Measurements from ENCODE around the gene TUB. TPM values are rescaled to one million over a fixed set of nuclear protein-coding genes. Genes with fewer than 3 reads are reported as not detected.

The TUB gene
- total and polyA plus RNA-seq, 2 donors from 2014 or later: 5.9 to 6.8 TPM

DNA sequence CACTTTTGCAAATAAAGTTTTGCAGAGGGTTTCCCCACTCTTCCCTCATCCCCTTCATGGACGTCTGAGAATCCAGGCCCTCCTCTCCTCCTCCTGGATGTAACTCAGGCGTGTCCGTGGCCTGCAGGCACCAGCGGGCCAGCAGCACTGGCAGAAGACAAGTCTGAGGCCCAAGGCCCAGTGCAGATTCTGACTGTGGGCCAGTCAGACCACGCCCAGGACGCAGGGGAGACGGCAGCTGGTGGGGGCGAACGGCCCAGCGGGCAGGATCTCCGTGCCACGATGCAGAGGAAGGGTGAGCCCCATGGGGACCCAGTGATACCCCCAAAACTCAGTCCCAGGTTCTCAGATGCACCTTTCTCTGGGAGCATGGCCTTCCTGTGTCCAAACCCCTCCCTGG is 14.4 kb downstream of the TUB start:
- H3K27ac ChIP-seq (ENCODE audit: low read depth in 2 of 2, low read length in 2 of 2): no peak overlapping the region
- TF ChIP-seq, protein P1, sequence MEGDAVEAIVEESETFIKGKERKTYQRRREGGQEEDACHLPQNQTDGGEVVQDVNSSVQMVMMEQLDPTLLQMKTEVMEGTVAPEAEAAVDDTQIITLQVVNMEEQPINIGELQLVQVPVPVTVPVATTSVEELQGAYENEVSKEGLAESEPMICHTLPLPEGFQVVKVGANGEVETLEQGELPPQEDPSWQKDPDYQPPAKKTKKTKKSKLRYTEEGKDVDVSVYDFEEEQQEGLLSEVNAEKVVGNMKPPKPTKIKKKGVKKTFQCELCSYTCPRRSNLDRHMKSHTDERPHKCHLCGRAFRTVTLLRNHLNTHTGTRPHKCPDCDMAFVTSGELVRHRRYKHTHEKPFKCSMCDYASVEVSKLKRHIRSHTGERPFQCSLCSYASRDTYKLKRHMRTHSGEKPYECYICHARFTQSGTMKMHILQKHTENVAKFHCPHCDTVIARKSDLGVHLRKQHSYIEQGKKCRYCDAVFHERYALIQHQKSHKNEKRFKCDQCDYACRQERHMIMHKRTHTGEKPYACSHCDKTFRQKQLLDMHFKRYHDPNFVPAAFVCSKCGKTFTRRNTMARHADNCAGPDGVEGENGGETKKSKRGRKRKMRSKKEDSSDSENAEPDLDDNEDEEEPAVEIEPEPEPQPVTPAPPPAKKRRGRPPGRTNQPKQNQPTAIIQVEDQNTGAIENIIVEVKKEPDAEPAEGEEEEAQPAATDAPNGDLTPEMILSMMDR (IDR thresholded peaks at IDR 0.05; ENCODE audit: borderline replicate concordance, extremely low read depth, insufficient read depth): no peak
- peak in 1 of 5 donors; percentile 4 for DNase-seq
- no peaks in the 10 kb centered on the region for H3K27me3 ChIP-seq (ENCODE audit: control insufficient read depth, insufficient read depth, low read length)
- H3K9me3 ChIP-seq (ENCODE audit: control insufficient read depth in 2 of 3, insufficient read depth in 1 of 3, low read length in 3 of 3): no peaks in the 10 kb centered on the region
- no peak overlapping the region for H3K4me3 ChIP-seq (ENCODE audit: low read length in 3 of 3)
- peaks cover 0 to 30% (median 18%) of the 10 kb centered on the region in 3 donors for H3K36me3 ChIP-seq (ENCODE audit: control insufficient read depth in 2 of 3, insufficient read depth in 3 of 3, low read length in 3 of 3)
- no peak overlapping the region for H3K9ac ChIP-seq (ENCODE audit: low read length in 3 of 3)
- intact Hi-C loops (cut with DNase I): loop anchor here (10.0 kb wide), 1 partner anchor 61 kb away; no protein-coding TSS in a partner anchor
- FAIRE-seq: no peak
- H3K4me1 ChIP-seq (ENCODE audit: control insufficient read depth in 2 of 3, insufficient read depth in 2 of 3, low read depth in 1 of 3, low read length in 3 of 3): peaks cover 0 to 15% (median 12%) of the 10 kb centered on the region in 3 donors

DNA sequence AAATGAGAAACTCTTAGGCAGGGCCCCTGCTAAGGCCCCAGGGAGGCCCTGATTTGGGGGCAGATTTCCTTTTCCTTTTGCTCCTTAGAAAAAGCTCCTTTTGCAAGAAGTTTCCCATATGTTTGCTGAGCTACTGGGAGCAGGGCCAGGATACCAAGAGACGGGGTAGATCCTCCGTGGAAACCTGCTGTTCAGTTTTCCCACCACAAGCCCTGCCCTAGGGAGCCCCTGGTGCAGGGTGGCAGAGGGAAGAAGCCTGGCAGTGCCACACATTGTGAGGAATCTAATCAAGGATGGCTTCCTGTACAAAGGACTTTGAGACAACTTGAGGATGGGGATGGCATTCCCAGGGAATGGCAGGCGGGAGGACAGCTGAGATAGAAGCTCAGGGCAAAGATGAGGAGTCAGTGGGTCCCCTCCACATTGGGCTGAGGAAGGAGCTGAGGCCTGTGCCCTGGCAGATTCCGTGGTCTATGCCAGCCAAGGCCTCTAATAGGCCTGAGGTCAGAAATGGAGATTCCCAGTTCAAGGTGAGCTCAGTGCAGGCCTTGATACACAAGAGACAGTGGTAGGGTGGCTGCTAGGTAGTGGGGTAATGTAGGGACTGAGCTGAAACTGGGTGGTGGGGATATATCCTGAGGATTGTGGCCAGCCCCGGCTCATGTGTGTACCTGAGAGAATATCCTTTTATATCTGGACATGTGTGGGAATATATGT is 15.0 kb downstream of the TUB start:
- Histone ChIP-seq H3K27ac (ENCODE audit: low read depth in 2 of 2, low read length in 2 of 2) (no peak overlapping the region), H3K9ac (ENCODE audit: low read length in 3 of 3) (no peak overlapping the region), H3K36me3 (ENCODE audit: control insufficient read depth in 2 of 3, insufficient read depth in 3 of 3, low read length in 3 of 3) (peaks cover 1 to 32% (median 23%) of the 10 kb centered on the region in 3 donors), H3K4me3 (ENCODE audit: low read length in 3 of 3) (no peak overlapping the region), H3K4me1 (ENCODE audit: control insufficient read depth in 2 of 3, insufficient read depth in 2 of 3, low read depth in 1 of 3, low read length in 3 of 3) (peaks cover 0 to 15% (median 12%) of the 10 kb centered on the region in 3 donors), H3K9me3 (ENCODE audit: control insufficient read depth in 2 of 3, insufficient read depth in 1 of 3, low read length in 3 of 3) (no peaks in the 10 kb centered on the region), H3K27me3 (ENCODE audit: control insufficient read depth, insufficient read depth, low read length) (no peaks in the 10 kb centered on the region)
- FAIRE-seq: no peak
- intact Hi-C loops (cut with DNase I): loop anchor here (10.0 kb wide), 1 partner anchor 61 kb away; no protein-coding TSS in a partner anchor
- DNase-seq: peak in 1 of 5 donors; percentile 1
- TF ChIP-seq, protein P1 (IDR thresholded peaks at IDR 0.05; ENCODE audit: borderline replicate concordance, extremely low read depth, insufficient read depth): no peak

- DNase-seq (peak in 1 of 5 donors; percentile 2), FAIRE-seq (no peak)
- H3K27ac ChIP-seq (ENCODE audit: low read depth in 2 of 2, low read length in 2 of 2): no peak overlapping the region
- H3K27me3 ChIP-seq (ENCODE audit: control insufficient read depth, insufficient read depth, low read length): no peaks in the 10 kb centered on the region
- H3K9me3 ChIP-seq (ENCODE audit: control insufficient read depth in 2 of 3, insufficient read depth in 1 of 3, low read length in 3 of 3): no peaks in the 10 kb centered on the region
- TF ChIP-seq, protein P1 (IDR thresholded peaks at IDR 0.05; ENCODE audit: borderline replicate concordance, extremely low read depth, insufficient read depth): no peak
- H3K36me3 ChIP-seq (ENCODE audit: control insufficient read depth in 2 of 3, insufficient read depth in 3 of 3, low read length in 3 of 3): peaks cover 4 to 38% (median 25%) of the 10 kb centered on the region in 3 donors
- H3K4me1 ChIP-seq (ENCODE audit: control insufficient read depth in 2 of 3, insufficient read depth in 2 of 3, low read depth in 1 of 3, low read length in 3 of 3): peaks cover 0 to 15% (median 12%) of the 10 kb centered on the region in 3 donors
- intact Hi-C loops (cut with DNase I): loop anchor here (10.0 kb wide), 1 partner anchor 62 kb away; no protein-coding TSS in a partner anchor
- no peak overlapping the region for H3K4me3 ChIP-seq (ENCODE audit: low read length in 3 of 3)
- no peak overlapping the region for H3K9ac ChIP-seq (ENCODE audit: low read length in 3 of 3)
These were observed 15.6 kb downstream of the TUB start for GRCh38 chr11:8096575-8096974.

All from kidney (tissue), 14 donors.